ENCODE results near the gene PGBD1. TPM values are rescaled to one million over a fixed set of nuclear protein-coding genes. Genes with fewer than 3 reads are reported as not detected.

Gene PGBD1
- total and polyA plus RNA-seq, 12 donors = 1.1 to 7.9 (median 3.2) TPM

- Histone ChIP-seq H3K4me3 (peak overlapping the region in 1 of 4 donors; percentile 80), H3K9me3 (replicated peaks in 1 of 3) (no peaks in the 10 kb centered on the region), H3K36me3 (replicated peaks in 1 of 2) (peaks cover 0 to 19% of the 10 kb centered on the region in 2 donors), H3K27me3 (no peaks in the 10 kb centered on the region), H3K4me1 (replicated peaks in 1 of 2) (peaks cover 17 to 29% of the 10 kb centered on the region in 2 donors), H3K27ac (no peak overlapping the region)
- DNase-seq = no peak
- TF ChIP-seq CTCF (IDR thresholded peaks at IDR 0.05) (no peak), POLR2A (IDR thresholded peaks at IDR 0.05) (no peak)
- intact Hi-C loops (cut with DNase I) = loop anchor here in 1 of 2 donors (10.0 kb wide), 1 partner anchor 104 kb away; no protein-coding TSS in a partner anchor
- 68 to 73% (median 72%) methylated on average over 2 of the region's 2 CpGs for WGBS, 4 donors
Measured at GRCh38 chr6:28250747-28251146, 30.6 kb upstream of the PGBD1 start.

GRCh38 chr6:28251661-28252008 is 29.7 kb upstream of the PGBD1 start:
- TF ChIP-seq CTCF (IDR thresholded peaks at IDR 0.05) (no peak), POLR2A (IDR thresholded peaks at IDR 0.05) (no peak)
- no peaks in the 10 kb centered on the region for H3K27me3 ChIP-seq
- intact Hi-C loops (cut with DNase I) = loop anchor here in 1 of 2 donors (10.0 kb wide), 1 partner anchor 103 kb away; no protein-coding TSS in a partner anchor
- H3K4me3 ChIP-seq = peak overlapping the region; percentile 72 to 86 (median 77)
- H3K27ac ChIP-seq = peak overlapping the region in 2 of 5 donors; percentile 45 to 49
- H3K4me1 ChIP-seq (replicated peaks in 1 of 2) = peaks cover 17 to 29% of the 10 kb centered on the region in 2 donors
- no peak for DNase-seq
- whole genome bisulfite sequencing, 4 donors = 1 to 2% (median 1%) methylated on average over 6 to 25 of the region's 25 CpGs; no CpG with 5 or more reads in 1 of the 4 donors
- peaks cover 0 to 10% of the 10 kb centered on the region in 2 donors for H3K36me3 ChIP-seq (replicated peaks in 1 of 2)
- H3K9me3 ChIP-seq (replicated peaks in 1 of 3) = no peaks in the 10 kb centered on the region

GRCh38 chr6:28252009-28252975 is 29.1 kb upstream of the PGBD1 start, which contains the start of gene ZKSCAN4:
ZKSCAN4 (minus strand) TSS chr6:28252269; CDS start chr6:28251980, 289 bp downstream.
- DNase-seq = peak; percentile 70 to 84 (median 82)
- Histone ChIP-seq H3K27ac (peak within 1 kb of the TSS in 3 of 5 donors; percentile 45 to 79 (median 49)), H3K36me3 (replicated peaks in 1 of 2) (peaks cover 0 to 4% of the 10 kb centered on the region in 2 donors), H3K27me3 (no peaks in the 10 kb centered on the region), H3K4me3 (peak within 1 kb of the TSS; percentile 72 to 86 (median 77)), H3K9me3 (replicated peaks in 1 of 3) (no peaks in the 10 kb centered on the region), H3K4me1 (replicated peaks in 1 of 2) (peaks cover 17 to 29% of the 10 kb centered on the region in 2 donors)
- no peak for TF ChIP-seq CTCF (IDR thresholded peaks at IDR 0.05)
- no peak for TF ChIP-seq POLR2A (IDR thresholded peaks at IDR 0.05)
- intact Hi-C loops (cut with DNase I) = loop anchor here in 1 of 2 donors (10.0 kb wide), 1 partner anchor 103 kb away; no protein-coding TSS in a partner anchor
- 4 to 6% (median 6%) methylated on average over 11 to 14 of the region's 14 CpGs for WGBS, 4 donors

GRCh38 chr6:28254121-28254519 is 27.3 kb upstream of the PGBD1 start:
- no peaks in the 10 kb centered on the region for H3K27me3 ChIP-seq
- peak overlapping the region in 2 of 5 donors; percentile 45 to 53 for H3K27ac ChIP-seq
- H3K4me1 ChIP-seq (replicated peaks in 1 of 2) = peaks cover 17 to 33% of the 10 kb centered on the region in 2 donors
- DNase-seq = no peak
- H3K4me3 ChIP-seq = no peak overlapping the region
- intact Hi-C loops (cut with DNase I) = loop anchor here in 1 of 2 donors (10.0 kb wide), 1 partner anchor 101 kb away; no protein-coding TSS in a partner anchor
- 62 to 78% (median 72%) methylated on average over 1 of the region's 1 CpG for WGBS, 4 donors
- no peaks in the 10 kb centered on the region for H3K36me3 ChIP-seq (replicated peaks in 1 of 2)
- H3K9me3 ChIP-seq (replicated peaks in 1 of 3) = no peaks in the 10 kb centered on the region
- no peak for TF ChIP-seq POLR2A (IDR thresholded peaks at IDR 0.05)
- TF ChIP-seq CTCF (IDR thresholded peaks at IDR 0.05) = no peak
